Activated naive CD4-positive, alpha-beta T cell treated with anti-CD3 and anti-CD28 coated beads, Interleukin-2, amount 10 ng/mL, durations not matched to agents 7 days and 5 days (primary cell): Measurements from ENCODE around the gene NKTR.

Experiments
- CTCF ChIA-PET: fragments of 350-600 bp; sonication (Branson Sonifier 250); formaldehyde crosslinking; loops from one replicate; lab custom pipeline; 2021; ENCODE audit warnings: antibody characterized with exemption; lab: Charles Lee
- DNase-seq: peaks from one replicate; pipeline ENCODE4 v3.0.0-alpha.2; 2020
- H3K27ac Mint-ChIP-seq: one replicate; pipeline ENCODE4 v1.8.0; 2021; ENCODE audit warnings: mild to moderate bottlenecking, moderate library complexity, mixed read lengths
- H3K27me3 Mint-ChIP-seq: one replicate; pipeline ENCODE4 v1.8.0; 2021; ENCODE audit warnings: mild to moderate bottlenecking, mixed read lengths
- H3K36me3 Mint-ChIP-seq: one replicate; pipeline ENCODE4 v1.8.0; 2021; ENCODE audit warnings: mixed read lengths
- H3K4me1 Mint-ChIP-seq: one replicate; pipeline ENCODE4 v1.8.0; 2021; ENCODE audit warnings: mixed read lengths
- H3K4me3 Mint-ChIP-seq: one replicate; pipeline ENCODE4 v1.8.0; 2021; ENCODE audit warnings: mild to moderate bottlenecking, moderate library complexity, mixed read lengths
- H3K9me3 Mint-ChIP-seq: one replicate; pipeline ENCODE4 v1.8.0; 2021; ENCODE audit warnings: mixed read lengths

Gene NKTR

DNA sequence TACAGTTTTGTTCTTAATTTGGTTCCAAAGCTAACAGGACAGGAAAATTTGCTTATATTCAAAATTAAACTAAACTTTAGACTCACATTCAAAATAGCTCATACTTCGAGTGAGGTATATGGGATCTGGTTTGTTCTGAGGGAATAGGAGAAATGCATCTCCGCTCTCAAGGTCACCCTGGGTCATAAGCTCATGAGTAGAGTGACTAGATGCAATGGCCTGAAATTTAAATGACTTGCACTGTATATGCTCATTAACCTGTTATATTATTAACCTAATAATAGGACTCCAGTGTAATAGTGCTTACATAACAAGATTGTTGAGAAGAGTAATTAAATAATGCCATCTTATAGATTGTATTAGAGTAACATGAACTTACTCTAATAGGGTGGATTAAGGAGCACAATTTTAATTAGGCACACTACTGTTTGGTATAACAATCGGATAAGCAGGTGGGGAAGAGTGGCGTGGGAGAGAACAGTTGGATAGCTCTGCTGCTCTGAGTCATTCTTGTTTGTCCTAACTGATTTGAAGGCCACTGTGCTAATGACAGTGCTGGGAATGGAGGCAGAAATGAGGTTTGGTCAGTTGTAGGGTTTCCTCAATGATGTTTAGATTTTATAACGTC, 5.2 kb downstream of the NKTR start:
- Mint-ChIP-seq H3K27ac (no peak overlapping the region), H3K36me3 (peaks cover 54% of the 10 kb centered on the region), H3K27me3 (no peaks in the 10 kb centered on the region), H3K9me3 (peaks cover 3% of the 10 kb centered on the region), H3K4me1 (peaks cover 61% of the 10 kb centered on the region), H3K4me3 (no peak overlapping the region)
- CTCF ChIA-PET = no interaction called here
- no peak for DNase-seq

DNA sequence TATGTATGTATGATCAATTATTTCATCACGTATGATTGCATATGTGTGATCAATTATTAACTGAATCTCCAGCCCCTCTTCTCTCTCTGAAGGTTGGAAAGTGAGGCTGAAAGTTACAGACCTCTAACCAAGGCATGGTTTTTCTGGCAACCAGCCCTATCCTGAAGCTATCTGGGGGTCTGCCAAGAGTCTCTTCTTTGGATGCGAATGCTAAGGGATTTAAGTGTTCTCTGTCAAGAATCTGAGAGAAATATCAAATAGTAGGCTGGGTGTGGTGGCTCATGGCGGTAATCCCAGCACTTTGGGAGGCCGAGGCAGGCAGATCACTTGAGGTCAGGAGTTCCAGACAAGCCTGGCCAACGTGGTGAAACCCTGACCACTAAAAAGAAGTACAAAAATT, 8.1 kb downstream of the NKTR start:
- peaks cover 49% of the 10 kb centered on the region for H3K36me3 Mint-ChIP-seq
- peaks cover 3% of the 10 kb centered on the region for H3K9me3 Mint-ChIP-seq
- no peaks in the 10 kb centered on the region for H3K27me3 Mint-ChIP-seq
- H3K4me3 Mint-ChIP-seq = no peak overlapping the region
- peaks cover 66% of the 10 kb centered on the region for H3K4me1 Mint-ChIP-seq
- no peak for DNase-seq
- CTCF ChIA-PET = no interaction called here
- peak overlapping the region; percentile 52 for H3K27ac Mint-ChIP-seq

- H3K27me3 Mint-ChIP-seq = no peaks in the 10 kb centered on the region
- no peak overlapping the region for H3K4me3 Mint-ChIP-seq
- H3K9me3 Mint-ChIP-seq = no peaks in the 10 kb centered on the region
- no peak for DNase-seq
- H3K36me3 Mint-ChIP-seq = peaks cover 36% of the 10 kb centered on the region
- H3K4me1 Mint-ChIP-seq = peaks cover 52% of the 10 kb centered on the region
- CTCF ChIA-PET = interaction anchor here (1.1 to 1.7 kb wide), 2 partner anchors 9 to 20 kb away, joined by 3 to 4 read pairs; partner anchors contain the start of gene SS18L2
- peak overlapping the region; percentile 24 for H3K27ac Mint-ChIP-seq
These were observed 10.5 kb downstream of the NKTR start for GRCh38 chr3:42610976-42611375.

DNA sequence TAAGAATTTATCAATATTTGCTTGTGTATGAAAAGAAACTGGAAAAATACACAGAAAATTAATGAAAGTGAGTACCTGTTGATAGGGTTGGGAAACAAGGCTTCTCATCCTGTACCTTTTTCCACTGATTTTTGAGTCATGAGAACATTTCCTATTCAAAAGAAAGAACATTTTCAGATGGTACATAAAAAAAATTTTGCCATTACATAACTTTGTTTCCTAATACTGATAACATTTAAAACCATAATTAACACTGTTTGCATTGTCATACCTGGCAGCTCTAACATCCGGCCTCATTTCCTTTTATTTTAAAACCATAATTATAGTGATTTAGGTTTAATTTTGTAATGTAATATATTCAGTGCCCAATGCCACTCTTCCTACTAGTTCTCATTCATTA, 11.7 kb downstream of the NKTR start:
- no peak for DNase-seq
- CTCF ChIA-PET = interaction anchor here (0.9 to 2.7 kb wide), 5 partner anchors 9 to 27 kb away, joined by 3 to 20 read pairs (median 10); partner anchors contain the start of gene NKTR
- Mint-ChIP-seq H3K27ac (peak overlapping the region; percentile 7), H3K4me3 (no peak overlapping the region), H3K27me3 (no peaks in the 10 kb centered on the region), H3K4me1 (peaks cover 49% of the 10 kb centered on the region), H3K36me3 (peaks cover 35% of the 10 kb centered on the region), H3K9me3 (no peaks in the 10 kb centered on the region)

DNA sequence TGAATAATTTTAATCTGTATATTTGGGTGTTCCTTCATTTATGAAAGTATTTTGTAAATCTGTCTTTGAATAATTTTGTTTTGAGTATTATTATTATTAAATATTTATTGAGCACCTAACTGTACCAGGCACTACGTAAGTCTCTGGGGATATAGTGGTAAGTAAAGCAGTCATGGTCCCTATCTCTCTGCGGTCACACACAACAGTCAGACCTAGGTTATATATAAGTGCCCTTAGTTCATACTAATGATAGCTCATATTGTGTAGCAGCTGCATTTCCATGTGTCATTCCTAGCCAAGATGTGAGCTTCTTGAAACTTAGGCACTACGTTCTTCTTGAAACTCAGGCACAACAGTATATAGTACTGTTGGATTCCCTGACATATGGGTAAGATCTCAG, 12.4 kb downstream of the NKTR start:
- H3K27me3 Mint-ChIP-seq = no peaks in the 10 kb centered on the region
- CTCF ChIA-PET = interaction anchor here (0.9 to 2.7 kb wide), 8 partner anchors 10 to 111 kb away, joined by 3 to 20 read pairs (median 4); partner anchors contain the start of genes NKTR and VIPR1
- DNase-seq = no peak
- H3K4me3 Mint-ChIP-seq = no peak overlapping the region
- no peak overlapping the region for H3K27ac Mint-ChIP-seq
- peaks cover 32% of the 10 kb centered on the region for H3K36me3 Mint-ChIP-seq
- H3K9me3 Mint-ChIP-seq = no peaks in the 10 kb centered on the region
- H3K4me1 Mint-ChIP-seq = peaks cover 44% of the 10 kb centered on the region

GRCh38 chr3:42613462-42613861, 13.0 kb downstream of the NKTR start:
- H3K4me3 Mint-ChIP-seq = no peak overlapping the region
- no peak for DNase-seq
- peak overlapping the region; percentile 1 for H3K27ac Mint-ChIP-seq
- H3K36me3 Mint-ChIP-seq = peaks cover 29% of the 10 kb centered on the region
- CTCF ChIA-PET = interaction anchor here (0.8 to 2.7 kb wide), 9 partner anchors 11 to 111 kb away, joined by 3 to 20 read pairs (median 3); partner anchors contain the start of genes NKTR and VIPR1
- no peaks in the 10 kb centered on the region for H3K9me3 Mint-ChIP-seq
- peaks cover 44% of the 10 kb centered on the region for H3K4me1 Mint-ChIP-seq
- H3K27me3 Mint-ChIP-seq = no peaks in the 10 kb centered on the region

GRCh38 chr3:42631620-42632019, 31.1 kb downstream of the NKTR start:
- no peak for DNase-seq
- H3K36me3 Mint-ChIP-seq = peaks cover 43% of the 10 kb centered on the region
- CTCF ChIA-PET = no interaction called here

GRCh38 chr3:42632146-42632545, 31.7 kb downstream of the NKTR start:
- peaks cover 40% of the 10 kb centered on the region for H3K36me3 Mint-ChIP-seq
- no peaks in the 10 kb centered on the region for H3K9me3 Mint-ChIP-seq
- H3K27ac Mint-ChIP-seq = no peak overlapping the region
- CTCF ChIA-PET = no interaction called here
- DNase-seq = no peak
- H3K4me1 Mint-ChIP-seq = peaks cover 8% of the 10 kb centered on the region
- H3K27me3 Mint-ChIP-seq = no peaks in the 10 kb centered on the region
- H3K4me3 Mint-ChIP-seq = no peak overlapping the region

More at GRCh38 chr3:42631620-42632019, 31.1 kb downstream of the NKTR start:
- H3K9me3 Mint-ChIP-seq = no peaks in the 10 kb centered on the region
- H3K4me3 Mint-ChIP-seq = no peak overlapping the region
- peaks cover 8% of the 10 kb centered on the region for H3K4me1 Mint-ChIP-seq
- no peak overlapping the region for H3K27ac Mint-ChIP-seq
- no peaks in the 10 kb centered on the region for H3K27me3 Mint-ChIP-seq

- Mint-ChIP-seq H3K4me3 (no peak overlapping the region), H3K36me3 (peaks cover 37% of the 10 kb centered on the region), H3K9me3 (no peaks in the 10 kb centered on the region), H3K4me1 (peaks cover 8% of the 10 kb centered on the region), H3K27ac (no peak overlapping the region), H3K27me3 (no peaks in the 10 kb centered on the region)
- DNase-seq = no peak
- CTCF ChIA-PET = no interaction called here
These were observed 33.1 kb downstream of the NKTR start for GRCh38 chr3:42633544-42633943.

GRCh38 chr3:42635111-42635510, 34.6 kb downstream of the NKTR start:
- CTCF ChIA-PET = interaction anchor here (1.6 kb wide), 1 partner anchor 18 kb away, joined by 5 read pairs; no protein-coding TSS in a partner anchor
- Mint-ChIP-seq H3K36me3 (peaks cover 30% of the 10 kb centered on the region), H3K4me1 (peaks cover 8% of the 10 kb centered on the region), H3K27ac (peak overlapping the region; percentile 7), H3K27me3 (no peaks in the 10 kb centered on the region), H3K4me3 (no peak overlapping the region), H3K9me3 (no peaks in the 10 kb centered on the region)
- no peak for DNase-seq

DNA sequence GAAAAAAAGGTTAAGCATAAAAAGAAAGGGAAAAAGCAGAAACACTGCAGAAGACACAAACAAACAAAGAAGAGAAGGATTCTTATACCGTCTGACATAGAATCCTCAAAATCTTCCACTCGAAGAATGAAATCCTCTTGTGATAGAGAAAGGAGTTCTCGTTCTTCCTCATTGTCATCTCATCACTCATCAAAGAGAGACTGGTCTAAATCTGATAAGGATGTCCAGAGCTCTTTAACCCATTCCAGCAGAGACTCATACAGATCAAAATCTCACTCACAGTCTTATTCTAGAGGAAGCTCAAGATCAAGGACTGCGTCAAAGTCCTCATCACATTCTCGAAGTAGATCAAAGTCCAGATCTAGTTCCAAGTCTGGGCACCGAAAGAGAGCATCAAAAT, 36.5 kb downstream of the NKTR start:
- H3K27ac Mint-ChIP-seq = no peak overlapping the region
- CTCF ChIA-PET = interaction anchor here (0.7 to 2.5 kb wide), 6 partner anchors 11 to 107 kb away, joined by 3 to 13 read pairs (median 6); partner anchors contain the start of genes NKTR and SEC22C
- peaks cover 18% of the 10 kb centered on the region for H3K4me1 Mint-ChIP-seq
- no peak overlapping the region for H3K4me3 Mint-ChIP-seq
- peaks cover 27% of the 10 kb centered on the region for H3K36me3 Mint-ChIP-seq
- no peaks in the 10 kb centered on the region for H3K9me3 Mint-ChIP-seq
- DNase-seq = no peak
- H3K27me3 Mint-ChIP-seq = no peaks in the 10 kb centered on the region

GRCh38 chr3:42638339-42638842, 37.9 kb downstream of the NKTR start:
- DNase-seq = peak; percentile 62
- H3K27me3 Mint-ChIP-seq = no peaks in the 10 kb centered on the region
- peaks cover 20% of the 10 kb centered on the region for H3K4me1 Mint-ChIP-seq
- H3K36me3 Mint-ChIP-seq = peaks cover 37% of the 10 kb centered on the region
- no peak overlapping the region for H3K4me3 Mint-ChIP-seq
- H3K9me3 Mint-ChIP-seq = no peaks in the 10 kb centered on the region
- no peak overlapping the region for H3K27ac Mint-ChIP-seq
- CTCF ChIA-PET = no interaction called here

DNA sequence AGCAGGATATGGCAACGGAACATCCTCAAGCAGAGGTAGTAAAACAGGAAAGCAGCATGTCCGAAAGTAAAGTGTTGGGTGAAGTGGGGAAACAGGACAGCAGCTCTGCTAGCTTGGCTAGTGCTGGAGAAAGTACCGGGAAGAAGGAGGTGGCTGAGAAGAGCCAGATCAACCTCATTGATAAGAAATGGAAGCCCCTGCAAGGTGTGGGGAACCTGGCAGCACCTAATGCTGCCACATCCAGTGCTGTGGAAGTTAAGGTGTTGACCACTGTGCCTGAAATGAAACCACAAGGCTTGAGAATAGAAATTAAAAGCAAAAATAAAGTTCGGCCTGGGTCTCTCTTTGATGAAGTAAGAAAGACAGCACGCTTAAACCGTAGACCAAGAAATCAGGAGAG, 38.7 kb downstream of the NKTR start:
- Mint-ChIP-seq H3K27me3 (no peaks in the 10 kb centered on the region), H3K27ac (no peak overlapping the region), H3K9me3 (no peaks in the 10 kb centered on the region), H3K4me1 (peaks cover 20% of the 10 kb centered on the region), H3K36me3 (peaks cover 34% of the 10 kb centered on the region), H3K4me3 (no peak overlapping the region)
- no peak for DNase-seq
- CTCF ChIA-PET = interaction anchor here (0.8 kb wide), 1 partner anchor 27 kb away, joined by 4 read pairs; no protein-coding TSS in a partner anchor

DNA sequence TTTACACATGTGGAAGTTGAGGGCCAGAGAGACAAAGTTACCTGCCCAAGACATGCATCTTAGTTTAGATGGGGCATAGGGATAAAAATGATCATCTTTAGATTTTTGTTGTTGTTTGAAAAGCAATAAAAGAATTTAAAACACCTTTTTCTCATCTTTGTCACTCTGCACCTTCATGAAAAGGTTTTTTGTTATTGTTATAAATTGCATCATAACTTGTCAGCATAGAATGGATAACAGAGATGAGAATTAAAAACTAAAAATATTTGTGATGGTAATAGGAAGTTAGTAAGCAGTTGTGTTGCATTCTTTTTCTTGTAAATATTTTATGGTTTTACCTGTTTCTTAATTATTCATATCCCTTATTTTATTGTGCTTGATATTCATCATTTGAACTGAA, 39.6 kb downstream of the NKTR start:
- H3K4me3 Mint-ChIP-seq = no peak overlapping the region
- peak overlapping the region; percentile 77 for H3K27ac Mint-ChIP-seq
- peaks cover 18% of the 10 kb centered on the region for H3K4me1 Mint-ChIP-seq
- peaks cover 38% of the 10 kb centered on the region for H3K36me3 Mint-ChIP-seq
- DNase-seq = no peak
- no peaks in the 10 kb centered on the region for H3K9me3 Mint-ChIP-seq
- CTCF ChIA-PET = interaction anchor here (0.8 kb wide), 1 partner anchor 28 kb away, joined by 4 read pairs; no protein-coding TSS in a partner anchor
- H3K27me3 Mint-ChIP-seq = no peaks in the 10 kb centered on the region
